ENCODE data around the gene FADS6. TPM values are rescaled to one million over a fixed set of nuclear protein-coding genes. Genes with fewer than 3 reads are reported as not detected.

Gene FADS6
- total and polyA plus RNA-seq, 2 of the 13 experiments (the other 11 are each of a cell fraction or from before 2014, with no cell fraction given), result 0.11 TPM

DNA sequence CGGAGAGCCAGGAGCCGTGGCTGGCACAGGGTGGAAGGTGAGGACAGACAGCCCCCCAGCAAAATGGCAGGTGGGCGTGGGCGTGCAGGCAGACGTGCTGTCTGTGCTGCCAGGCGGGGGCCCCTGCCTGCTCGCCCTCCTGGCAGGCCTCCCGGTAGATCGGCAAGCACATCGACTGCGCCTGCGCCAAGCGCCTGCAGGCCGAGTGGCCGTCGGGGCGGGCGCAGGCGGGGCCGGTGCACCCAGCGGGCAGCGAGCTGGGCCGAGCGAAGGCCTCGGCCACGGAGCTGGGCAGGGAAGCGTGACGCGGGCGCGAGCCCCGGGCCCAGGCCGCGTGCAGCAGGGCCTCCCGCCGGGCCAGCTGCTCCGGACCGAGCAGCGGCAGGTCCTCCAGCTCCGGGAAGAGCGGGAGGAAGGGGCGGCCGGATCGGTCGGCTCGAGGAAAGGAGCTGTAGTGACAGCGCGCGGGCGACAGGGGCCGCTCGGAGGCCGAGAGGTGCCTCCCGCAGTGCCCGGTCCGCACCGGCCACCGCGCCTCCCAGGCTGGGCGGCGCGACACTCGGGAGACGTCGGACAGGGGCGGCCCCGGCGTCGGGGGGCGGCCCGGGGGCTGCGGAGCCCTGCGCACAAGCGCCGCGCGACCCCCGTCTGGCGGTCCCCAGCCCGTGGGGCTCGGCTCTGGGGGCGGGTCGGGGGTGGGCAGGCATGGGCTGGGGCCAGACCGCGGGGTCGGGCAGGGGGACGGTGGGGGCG lies 50.7 kb downstream of the FADS6 start (continued):
- TF ChIP-seq BORCS8-MEF2B (CRISPR knock-in tag; IDR thresholded peaks at IDR 0.05), result no peak
- TF ChIP-seq SATB2 (CRISPR knock-in tag; IDR thresholded peaks at IDR 0.05), result no peak
- no peak for TF ChIP-seq ZMYM4 (CRISPR knock-in tag; IDR thresholded peaks at IDR 0.05)
- TF ChIP-seq ZNF496 (CRISPR knock-in tag; IDR thresholded peaks at IDR 0.05; ENCODE audit: insufficient replicate concordance), result no peak
- 0 out of 2 replicates have a peak, but pooled peaks have one; percentile 15 for TF ChIP-seq GATAD1 (CRISPR knock-in tag; IDR thresholded peaks at IDR 0.05)
- TF ChIP-seq ZNF350 (CRISPR knock-in tag; IDR thresholded peaks at IDR 0.05; ENCODE audit: borderline replicate concordance, low read depth), result no peak
- TF ChIP-seq ZNF317 (CRISPR knock-in tag; IDR thresholded peaks at IDR 0.05), result no peak
- TF ChIP-seq, protein P1, sequence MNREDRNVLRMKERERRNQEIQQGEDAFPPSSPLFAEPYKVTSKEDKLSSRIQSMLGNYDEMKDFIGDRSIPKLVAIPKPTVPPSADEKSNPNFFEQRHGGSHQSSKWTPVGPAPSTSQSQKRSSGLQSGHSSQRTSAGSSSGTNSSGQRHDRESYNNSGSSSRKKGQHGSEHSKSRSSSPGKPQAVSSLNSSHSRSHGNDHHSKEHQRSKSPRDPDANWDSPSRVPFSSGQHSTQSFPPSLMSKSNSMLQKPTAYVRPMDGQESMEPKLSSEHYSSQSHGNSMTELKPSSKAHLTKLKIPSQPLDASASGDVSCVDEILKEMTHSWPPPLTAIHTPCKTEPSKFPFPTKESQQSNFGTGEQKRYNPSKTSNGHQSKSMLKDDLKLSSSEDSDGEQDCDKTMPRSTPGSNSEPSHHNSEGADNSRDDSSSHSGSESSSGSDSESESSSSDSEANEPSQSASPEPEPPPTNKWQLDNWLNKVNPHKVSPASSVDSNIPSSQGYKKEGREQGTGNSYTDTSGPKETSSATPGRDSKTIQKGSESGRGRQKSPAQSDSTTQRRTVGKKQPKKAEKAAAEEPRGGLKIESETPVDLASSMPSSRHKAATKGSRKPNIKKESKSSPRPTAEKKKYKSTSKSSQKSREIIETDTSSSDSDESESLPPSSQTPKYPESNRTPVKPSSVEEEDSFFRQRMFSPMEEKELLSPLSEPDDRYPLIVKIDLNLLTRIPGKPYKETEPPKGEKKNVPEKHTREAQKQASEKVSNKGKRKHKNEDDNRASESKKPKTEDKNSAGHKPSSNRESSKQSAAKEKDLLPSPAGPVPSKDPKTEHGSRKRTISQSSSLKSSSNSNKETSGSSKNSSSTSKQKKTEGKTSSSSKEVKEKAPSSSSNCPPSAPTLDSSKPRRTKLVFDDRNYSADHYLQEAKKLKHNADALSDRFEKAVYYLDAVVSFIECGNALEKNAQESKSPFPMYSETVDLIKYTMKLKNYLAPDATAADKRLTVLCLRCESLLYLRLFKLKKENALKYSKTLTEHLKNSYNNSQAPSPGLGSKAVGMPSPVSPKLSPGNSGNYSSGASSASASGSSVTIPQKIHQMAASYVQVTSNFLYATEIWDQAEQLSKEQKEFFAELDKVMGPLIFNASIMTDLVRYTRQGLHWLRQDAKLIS (CRISPR knock-in tag; IDR thresholded peaks at IDR 0.05), result no peak
- no peak for TF ChIP-seq ZNF562 (CRISPR knock-in tag; IDR thresholded peaks at IDR 0.05; ENCODE audit: borderline replicate concordance)
- no peak for TF ChIP-seq NFATC3 (CRISPR knock-in tag; IDR thresholded peaks at IDR 0.05)
- no peak for TF ChIP-seq ZBTB43 (CRISPR knock-in tag; conservative IDR thresholded peaks at IDR 0.05)
- TF ChIP-seq ZMYM2 (CRISPR knock-in tag; IDR thresholded peaks at IDR 0.05), result peak; percentile 66; the same call in 1 of the 2 replicates
- peak; percentile 66; the same call in 1 of the 2 replicates for TF ChIP-seq ZNF230 (CRISPR knock-in tag; IDR thresholded peaks at IDR 0.05)
- TF ChIP-seq ZXDC (CRISPR knock-in tag; IDR thresholded peaks at IDR 0.05), result no peak
- TF ChIP-seq RFXAP (CRISPR knock-in tag; IDR thresholded peaks at IDR 0.05; ENCODE audit: borderline replicate concordance), result no peak; the same call in 1 of the 2 replicates
- TF ChIP-seq DNMT3B (CRISPR knock-in tag; conservative IDR thresholded peaks at IDR 0.05), result no peak
